Measurements from ENCODE around the gene METRNL. TPM values are rescaled to one million over a fixed set of nuclear protein-coding genes. Genes with fewer than 3 reads are reported as not detected.

METRNL gene
- polyA plus RNA-seq, 3 donors: 13.1 to 133 (median 29.8) TPM

DNA sequence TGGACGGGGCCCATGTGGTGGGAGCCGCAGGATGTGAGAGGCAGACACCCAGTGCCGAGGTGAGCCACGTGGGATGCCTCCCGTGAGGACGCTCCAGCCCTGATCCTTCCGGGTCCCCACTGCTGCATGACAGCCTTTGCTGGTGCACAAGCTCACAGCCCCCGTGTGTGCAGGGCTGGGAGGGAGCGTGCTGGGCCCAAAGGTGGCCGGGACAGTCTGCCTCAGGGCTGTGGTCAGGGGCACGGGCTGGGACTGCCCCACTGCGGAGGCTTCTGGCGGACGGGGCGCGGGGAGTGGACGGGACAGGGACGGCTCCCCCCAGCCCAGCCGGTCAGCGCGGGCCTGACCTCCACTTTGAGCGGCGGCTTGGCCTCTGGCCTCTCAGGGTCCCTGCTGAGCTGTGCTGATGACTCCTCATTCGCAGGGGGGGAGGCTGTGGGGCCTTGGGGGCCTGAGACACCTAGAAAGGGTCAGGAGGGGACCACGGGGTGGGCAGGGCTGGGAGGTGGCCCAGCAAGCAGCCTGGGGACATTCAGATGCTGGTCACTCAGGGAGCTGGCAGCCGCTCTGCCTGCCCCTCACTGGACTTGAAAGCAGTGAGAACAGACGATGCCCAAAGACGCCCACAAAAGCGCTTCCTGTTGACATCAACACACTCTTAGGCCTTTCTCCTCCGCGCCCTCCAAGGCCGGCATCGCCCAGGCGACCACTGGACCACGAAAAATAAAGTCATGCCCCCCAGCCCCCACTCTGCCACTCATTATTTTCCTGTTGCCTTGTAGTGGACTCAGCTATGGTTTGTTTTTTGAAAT, 9.3 kb upstream of the METRNL start:
- Histone ChIP-seq H3K36me3 (replicated peaks in 1 of 2; ENCODE audit: control insufficient read depth in 1 of 2, insufficient read depth in 2 of 2, low read length in 2 of 2) (no peaks in the 10 kb centered on the region), H3K9ac (ENCODE audit: insufficient read depth, low read length, poor library complexity, severe bottlenecking) (no peak overlapping the region), H3K4me3 (replicated peaks in 1 of 3; ENCODE audit: low read depth in 2 of 3, low read length in 3 of 3) (no peak overlapping the region), H3K9me3 (replicated peaks in 1 of 2; ENCODE audit: control insufficient read depth in 1 of 2, insufficient read depth in 1 of 2, low read length in 2 of 2) (no peaks in the 10 kb centered on the region), H3K4me1 (ENCODE audit: control insufficient read depth in 1 of 2, insufficient read depth in 2 of 2, low read length in 2 of 2) (peaks cover 31 to 33% of the 10 kb centered on the region in 2 donors), H3K27me3 (ENCODE audit: control insufficient read depth in 2 of 2, insufficient read depth in 2 of 2, low read length in 2 of 2) (no peaks in the 10 kb centered on the region), H3K4me2 (replicated peaks; ENCODE audit: extremely low read depth, low read length, poor library complexity, severe bottlenecking) (no peak overlapping the region), H4K20me1 (ENCODE audit: insufficient read depth, low read length) (no peaks in the 10 kb centered on the region), H3K79me2 (ENCODE audit: insufficient read depth, low read length) (no peaks in the 10 kb centered on the region), H3K27ac (ENCODE audit: low read depth in 1 of 2, low read length in 2 of 2) (no peak overlapping the region), H2AFZ (ENCODE audit: insufficient read depth, low read depth, low read length, poor library complexity, severe bottlenecking) (no peak overlapping the region)
- Mint-ChIP-seq H3K4me1 (peaks cover 25% of the 10 kb centered on the region), H3K36me3 (no peaks in the 10 kb centered on the region), H3K4me3 (no peak overlapping the region), H3K27me3 (ENCODE audit: low read depth in 3 of 3) (peaks cover 7 to 22% (median 8%) of the 10 kb centered on the region in 3 donors), H3K27ac (peak overlapping the region in 4 of 7 donors; percentile 23 to 62 (median 53)), H3K9me3 (peaks cover 0 to 3% (median 0%) of the 10 kb centered on the region in 7 donors)
- no peak for TF ChIP-seq CTCF (IDR thresholded peaks at IDR 0.05)
- no peak for DNase-seq
- WGBS (ENCODE audit: insufficient coverage): 86% methylated on average over 28 of the region's 35 CpGs
- intact Hi-C loops (cut with micrococcal nuclease): loop anchor here in 1 of 2 donors (2.0 kb wide), 1 partner anchor 13 kb away; no protein-coding TSS in a partner anchor

DNA sequence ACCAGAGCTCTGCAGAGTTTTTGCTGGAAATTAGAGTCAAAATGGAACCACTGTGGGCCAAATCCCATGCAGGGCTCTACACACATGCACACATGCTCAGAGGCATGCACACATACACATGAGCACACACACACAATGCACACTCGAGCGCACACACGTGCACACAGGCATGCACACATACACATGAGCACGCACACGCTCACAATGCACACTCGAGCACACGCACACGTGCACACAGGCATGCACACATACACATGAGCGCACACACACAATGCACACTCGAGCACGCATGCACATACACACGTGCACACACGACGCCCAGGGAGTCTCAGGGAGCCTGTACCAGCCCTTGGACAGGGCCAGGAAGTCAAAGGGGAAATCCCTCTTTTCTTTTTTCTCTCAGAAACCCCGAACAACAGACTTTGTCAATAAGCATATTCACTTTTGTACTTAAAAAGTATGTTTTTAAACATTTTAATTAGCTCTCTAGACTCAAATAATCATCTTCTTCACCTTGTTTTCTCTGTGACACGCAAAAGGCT, 8.5 kb upstream of the METRNL start:
- Histone ChIP-seq H3K36me3 (replicated peaks in 1 of 2; ENCODE audit: control insufficient read depth in 1 of 2, insufficient read depth in 2 of 2, low read length in 2 of 2) (no peaks in the 10 kb centered on the region), H3K27ac (ENCODE audit: low read depth in 1 of 2, low read length in 2 of 2) (no peak overlapping the region), H2AFZ (ENCODE audit: insufficient read depth, low read depth, low read length, poor library complexity, severe bottlenecking) (no peak overlapping the region), H3K4me1 (ENCODE audit: control insufficient read depth in 1 of 2, insufficient read depth in 2 of 2, low read length in 2 of 2) (peaks cover 31 to 33% of the 10 kb centered on the region in 2 donors), H4K20me1 (ENCODE audit: insufficient read depth, low read length) (no peaks in the 10 kb centered on the region), H3K27me3 (ENCODE audit: control insufficient read depth in 2 of 2, insufficient read depth in 2 of 2, low read length in 2 of 2) (no peaks in the 10 kb centered on the region), H3K4me3 (replicated peaks in 1 of 3; ENCODE audit: low read depth in 2 of 3, low read length in 3 of 3) (no peak overlapping the region), H3K4me2 (replicated peaks; ENCODE audit: extremely low read depth, low read length, poor library complexity, severe bottlenecking) (no peak overlapping the region), H3K9me3 (replicated peaks in 1 of 2; ENCODE audit: control insufficient read depth in 1 of 2, insufficient read depth in 1 of 2, low read length in 2 of 2) (no peaks in the 10 kb centered on the region), H3K79me2 (ENCODE audit: insufficient read depth, low read length) (no peaks in the 10 kb centered on the region), H3K9ac (ENCODE audit: insufficient read depth, low read length, poor library complexity, severe bottlenecking) (no peak overlapping the region)
- intact Hi-C loops (cut with micrococcal nuclease): loop anchor here in 1 of 2 donors (2.0 kb wide), 1 partner anchor 14 kb away; no protein-coding TSS in a partner anchor
- no peak for TF ChIP-seq CTCF (IDR thresholded peaks at IDR 0.05)
- no peaks in the 10 kb centered on the region for H3K36me3 Mint-ChIP-seq
- peaks cover 8 to 19% (median 9%) of the 10 kb centered on the region in 3 donors for H3K27me3 Mint-ChIP-seq (ENCODE audit: low read depth in 3 of 3)
- 88% methylated on average over 14 of the region's 16 CpGs for WGBS (ENCODE audit: insufficient coverage)
- no peak for DNase-seq
- H3K27ac Mint-ChIP-seq: peak overlapping the region; percentile 23 to 71 (median 60)
- H3K4me1 Mint-ChIP-seq: peaks cover 25% of the 10 kb centered on the region
- peaks cover 0 to 3% (median 0%) of the 10 kb centered on the region in 7 donors for H3K9me3 Mint-ChIP-seq
- no peak overlapping the region for H3K4me3 Mint-ChIP-seq

Data from CD14-positive monocyte (primary cell).